Fibroblast of lung (primary cell): ENCODE measurements around the gene NUP62CL. TPM values are rescaled to one million over a fixed set of nuclear protein-coding genes. Genes with fewer than 3 reads are reported as not detected.
A peak's percentile ranks its signal among the peaks of the same experiment; 100 is the strongest.

ENCODE experiments used
- DNase-seq, 2 donors: peaks; one replicate each; pipeline versions ENCODE4 v3.0.0 to v3.0.0-alpha.2; 2010; ENCODE audit warnings: low read depth in 2 of 2
- H2AFZ ChIP-seq: 2 replicates; pipeline ENCODE4 v1.5.1; 2012; ENCODE audit warnings: low read length, control low read depth, inconsistent platforms
- H3K27ac ChIP-seq: 2 replicates; pipeline ENCODE4 v1.5.1; 2011; ENCODE audit warnings: low read length, control low read depth; ENCODE audit not compliant: insufficient read depth
- H3K27me3 ChIP-seq: 2 replicates; pipeline ENCODE4 v1.5.1; 2011; ENCODE audit warnings: mild to moderate bottlenecking, low read length; ENCODE audit not compliant: control insufficient read depth, insufficient read depth
- H3K36me3 ChIP-seq: 2 replicates; pipeline ENCODE4 v1.5.1; 2011; ENCODE audit warnings: low read length; ENCODE audit not compliant: control insufficient read depth, insufficient read depth
- H3K4me1 ChIP-seq: 2 replicates; pipeline ENCODE4 v1.5.1; 2011; ENCODE audit warnings: low read length; ENCODE audit not compliant: control insufficient read depth, insufficient read depth; ENCODE audit errors: extremely low read depth
- H3K4me2 ChIP-seq: 2 replicates; pipeline ENCODE4 v1.5.1; 2011; ENCODE audit warnings: low read length, control low read depth; ENCODE audit not compliant: insufficient read depth; ENCODE audit errors: extremely low read depth
- H3K4me3 ChIP-seq, 4 experiments: fragments of 200-600 bp in 1 of 4; sonication (generic) in 1 of 4; replicated peaks in 1 of 4; 2 replicates each; pipeline ENCODE4 v1.5.1; 2011 to 2016; ENCODE audit warnings: low read length in 4 of 4, low read depth in 3 of 4, mild to moderate bottlenecking in 3 of 4, control low read depth in 2 of 4, inconsistent platforms in 1 of 4, mixed read lengths in 1 of 4; ENCODE audit not compliant: insufficient read depth in 1 of 4; ENCODE audit errors: control extremely low read depth in 1 of 4
- H3K79me2 ChIP-seq: 2 replicates; pipeline ENCODE4 v1.5.1; 2012; ENCODE audit warnings: mild to moderate bottlenecking, low read length, inconsistent platforms; ENCODE audit not compliant: control insufficient read depth, insufficient read depth
- H3K9ac ChIP-seq: 2 replicates; pipeline ENCODE4 v1.5.1; 2011; ENCODE audit warnings: mild to moderate bottlenecking, low read length, control low read depth; ENCODE audit not compliant: insufficient read depth
- H3K9me3 ChIP-seq: 2 replicates; pipeline ENCODE4 v1.5.1; 2012; ENCODE audit warnings: low read depth, low read length; ENCODE audit not compliant: control insufficient read depth, insufficient read depth
- H4K20me1 ChIP-seq: 2 replicates; pipeline ENCODE4 v1.5.1; 2011; ENCODE audit warnings: low read length; ENCODE audit not compliant: control insufficient read depth, insufficient read depth; ENCODE audit errors: extremely low read depth
- CTCF ChIP-seq, 2 donors: IDR thresholded peaks in 1 of 2; conservative IDR thresholded peaks in 1 of 2; 1 replicate in 1 of 2; 2 replicates in 1 of 2; pipeline ENCODE4 v1.5.1; 2011 to 2012; ENCODE audit warnings: low read length in 2 of 2, control low read depth in 1 of 2, inconsistent platforms in 1 of 2, low read depth in 1 of 2, mild to moderate bottlenecking in 1 of 2
- EZH2 ChIP-seq: IDR thresholded peaks from 2 replicates; pipeline ENCODE4 v1.5.1; 2012; ENCODE audit warnings: low read length, control low read depth, mild to moderate bottlenecking; ENCODE audit errors: missing control alignments
- polyA minus RNA-seq: library from RNA; depleted of rRNA, polyadenylated mRNA; stranded (reverse); fragments of >200 nt; gene quantifications from 2 replicates; pipeline ENCODE4 v1.2.3, GENCODE V29; 2011; ENCODE audit warnings: low replicate concordance
- polyA plus RNA-seq, 2 donors: library from polyadenylated mRNA; depleted of rRNA in 1 of 2; stranded (reverse) in 1 of 2; unstranded in 1 of 2; fragments of >200 nt; gene quantifications; 2 replicates each; pipeline ENCODE4 v1.2.1, GENCODE V29; 2011 to 2012; ENCODE audit warnings: missing spikeins in 1 of 2
- total RNA-seq: library from RNA; depleted of rRNA; stranded (reverse); fragments of >200 nt; gene quantifications from 2 replicates; pipeline ENCODE4 v1.2.1, GENCODE V29; 2014

The NUP62CL gene
- under 0.01 TPM in 1 of 2 replicates, not detected in the other for total RNA-seq
- polyA plus RNA-seq: not detected in 2 replicates
- polyA plus RNA-seq (2012): not detected in 2 replicates
- not detected in 2 replicates for polyA minus RNA-seq

- no peaks in the 10 kb centered on the region for H3K79me2 ChIP-seq
- peak within 1 kb of the TSS; percentile 33 for H2AFZ ChIP-seq
- DNase-seq: peak; percentile 4 to 18
- H3K27ac ChIP-seq: no peak within 1 kb of the TSS
- TF ChIP-seq EZH2: no peak
- TF ChIP-seq CTCF (conservative IDR thresholded peaks at IDR 0.05 in 1 of 2, IDR thresholded peaks at IDR 0.05 in 1 of 2; ENCODE audit: low read depth in 1 of 2, low read length in 2 of 2): no peak
- no peaks in the 10 kb centered on the region for H4K20me1 ChIP-seq
- peak within 1 kb of the TSS; percentile 21 to 45 (median 31) for H3K4me3 ChIP-seq
- no peaks in the 10 kb centered on the region for H3K27me3 ChIP-seq
- H3K9ac ChIP-seq: no peak within 1 kb of the TSS
- no peaks in the 10 kb centered on the region for H3K9me3 ChIP-seq
- no peaks in the 10 kb centered on the region for H3K4me1 ChIP-seq
- no peaks in the 10 kb centered on the region for H3K36me3 ChIP-seq
- peak within 1 kb of the TSS; percentile 78 for H3K4me2 ChIP-seq
Observed at GRCh38 chrX:107205770-107206696, at the start of gene NUP62CL, which contains the start of gene DNAAF6. NUP62CL (minus strand) TSS chrX:107206433; CDS start chrX:107175146, 31,287 bp downstream. DNAAF6 (plus strand) TSS chrX:107206611; CDS start chrX:107212876, 6,265 bp downstream.

- no peaks in the 10 kb centered on the region for H3K79me2 ChIP-seq
- H2AFZ ChIP-seq: no peak overlapping the region
- H4K20me1 ChIP-seq: no peaks in the 10 kb centered on the region
- no peak for TF ChIP-seq EZH2
- TF ChIP-seq CTCF (conservative IDR thresholded peaks at IDR 0.05 in 1 of 2, IDR thresholded peaks at IDR 0.05 in 1 of 2; ENCODE audit: low read depth in 1 of 2, low read length in 2 of 2): no peak
- no peak overlapping the region for H3K9ac ChIP-seq
- H3K27me3 ChIP-seq: no peaks in the 10 kb centered on the region
- H3K27ac ChIP-seq: no peak overlapping the region
- H3K4me3 ChIP-seq: no peak overlapping the region
- H3K36me3 ChIP-seq: no peaks in the 10 kb centered on the region
- DNase-seq: no peak
- H3K4me1 ChIP-seq: no peaks in the 10 kb centered on the region
- H3K4me2 ChIP-seq: no peak overlapping the region
- H3K9me3 ChIP-seq: no peaks in the 10 kb centered on the region
Observed at GRCh38 chrX:107228486-107228819, 22.2 kb upstream of the NUP62CL start.

- H4K20me1 ChIP-seq: no peaks in the 10 kb centered on the region
- H3K4me3 ChIP-seq: no peak overlapping the region
- H3K36me3 ChIP-seq: no peaks in the 10 kb centered on the region
- H2AFZ ChIP-seq: no peak overlapping the region
- no peaks in the 10 kb centered on the region for H3K79me2 ChIP-seq
- TF ChIP-seq CTCF (conservative IDR thresholded peaks at IDR 0.05 in 1 of 2, IDR thresholded peaks at IDR 0.05 in 1 of 2; ENCODE audit: low read depth in 1 of 2, low read length in 2 of 2) (no peak), EZH2 (no peak)
- no peak overlapping the region for H3K4me2 ChIP-seq
- no peak overlapping the region for H3K9ac ChIP-seq
- H3K27ac ChIP-seq: no peak overlapping the region
- no peak for DNase-seq
- H3K27me3 ChIP-seq: no peaks in the 10 kb centered on the region
- no peaks in the 10 kb centered on the region for H3K4me1 ChIP-seq
- no peaks in the 10 kb centered on the region for H3K9me3 ChIP-seq
Observed at GRCh38 chrX:107227780-107228485, 21.7 kb upstream of the NUP62CL start.
